Inferior parietal cortex (tissue), 1 donor: ENCODE results near the gene PPP1R10.

Source experiments
- DNase-seq: peaks from one replicate; pipeline ENCODE4 v3.0.0-alpha.2; 2016; ENCODE audit errors: extremely low spot score

PPP1R10 gene

GRCh38 chr6:30556066-30556905 lies 60.8 kb downstream of the PPP1R10 start, which contains the start of gene GNL1:
GNL1 (minus strand) TSS chr6:30556489; CDS start chr6:30556203, 286 bp downstream.
- DNase-seq: peak; percentile 84

- no peak for DNase-seq
Observed at GRCh38 chr6:30555816-30556065, 61.3 kb downstream of the PPP1R10 start.

GRCh38 chr6:30554962-30555815 lies 61.9 kb downstream of the PPP1R10 start:
- DNase-seq: peak; percentile 49

GRCh38 chr6:30554404-30554803 lies 62.6 kb downstream of the PPP1R10 start:
- no peak for DNase-seq
